Activated T-helper 1 cell treated with anti-CD3 and anti-CD28 coated beads, Interleukin-2, amount 50 U/mL, for 16 hours (primary cell): ENCODE results near the gene ID1.
"Not testable (repeated sequence)": the region's sequence is repeated elsewhere in the genome, so short reads cannot be mapped to it uniquely, and the experiment has no call there.

Experiments
- DNase-seq, 2 donors: peaks; one replicate each; pipeline ENCODE4 v3.0.0-alpha.2; 2020; ENCODE audit warnings: low read depth in 1 of 2, low spot score in 1 of 2

The ID1 gene

GRCh38 chr20:31573555-31574321 is 31.4 kb upstream of the ID1 start:
- no peak for DNase-seq

GRCh38 chr20:31574986-31575385 is 30.1 kb upstream of the ID1 start:
- not testable (repeated sequence) for DNase-seq

GRCh38 chr20:31576751-31577150 is 28.3 kb upstream of the ID1 start:
- DNase-seq = no peak

- no peak for DNase-seq
These were observed 27.9 kb upstream of the ID1 start for GRCh38 chr20:31577194-31577593.

GRCh38 chr20:31578448-31579138 is 26.5 kb upstream of the ID1 start:
- no peak for DNase-seq

- DNase-seq = no peak
These were observed 25.8 kb upstream of the ID1 start for GRCh38 chr20:31579245-31579644.

GRCh38 chr20:31579941-31580651 is 25.0 kb upstream of the ID1 start:
- DNase-seq = not testable (repeated sequence)

GRCh38 chr20:31580706-31581105 is 24.4 kb upstream of the ID1 start:
- DNase-seq = no peak

GRCh38 chr20:31581391-31581790 is 23.7 kb upstream of the ID1 start:
- DNase-seq = no peak

- no peak for DNase-seq
These were observed 17.3 kb upstream of the ID1 start for GRCh38 chr20:31587545-31588389.

GRCh38 chr20:31590717-31591225 is 14.3 kb upstream of the ID1 start:
- no peak for DNase-seq

- DNase-seq = no peak
These were observed 11.7 kb upstream of the ID1 start for GRCh38 chr20:31593221-31594001.

GRCh38 chr20:31594002-31594557 is 11.0 kb upstream of the ID1 start:
- DNase-seq = no peak

GRCh38 chr20:31594558-31595379 is 10.3 kb upstream of the ID1 start:
- no peak for DNase-seq

GRCh38 chr20:31595380-31595653 is 9.8 kb upstream of the ID1 start:
- DNase-seq = no peak

GRCh38 chr20:31595654-31596411 is 9.3 kb upstream of the ID1 start:
- DNase-seq = no peak

GRCh38 chr20:31596412-31596715 is 8.7 kb upstream of the ID1 start:
- DNase-seq = not testable (repeated sequence)

GRCh38 chr20:31596831-31597480 is 8.1 kb upstream of the ID1 start:
- no peak for DNase-seq
